Cardiac fibroblast (primary cell): ENCODE results near the gene ZNF501.

Source experiments
- DNase-seq, 2 donors: peaks; one replicate each; pipeline versions ENCODE4 v3.0.0 to v3.0.0-alpha.2; 2010; ENCODE audit warnings: low read depth in 2 of 2
- H3K4me3 ChIP-seq, 2 donors: replicated peaks in 1 of 2; 1 replicate in 1 of 2; 2 replicates in 1 of 2; pipeline ENCODE4 v1.5.1; 2011; ENCODE audit warnings: low read depth in 2 of 2, low read length in 2 of 2, mild to moderate bottlenecking in 2 of 2, moderate library complexity in 1 of 2
- TF ChIP-seq, protein P1 (sequence below): IDR thresholded peaks from one replicate; pipeline ENCODE4 v1.5.1; 2011; ENCODE audit warnings: low read depth, mild to moderate bottlenecking, low read length, inconsistent platforms

Gene ZNF501

DNA sequence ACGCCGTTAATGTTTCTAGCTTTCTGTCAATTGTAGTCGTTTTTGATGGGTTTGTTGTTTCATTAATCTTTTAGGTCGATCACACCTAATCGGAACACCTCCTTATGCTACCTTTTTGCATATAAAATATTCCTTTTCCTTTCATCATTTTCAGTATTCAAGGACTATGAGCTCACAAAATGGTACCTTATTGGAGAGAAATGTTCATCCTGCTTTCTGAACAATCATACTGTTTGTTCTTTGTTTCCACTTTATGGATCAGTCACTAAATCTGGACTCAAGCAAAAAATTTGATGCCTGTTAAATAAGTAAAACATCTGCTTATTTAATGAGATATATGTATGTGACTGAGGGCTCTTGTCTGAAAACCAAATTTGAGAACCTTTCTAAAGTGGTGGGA, 33.3 kb downstream of the ZNF501 start:
- H3K4me3 ChIP-seq, result peak overlapping the region; percentile 87 to 88
- DNase-seq, result peak in 1 of 2 donors; percentile 1
- TF ChIP-seq, protein P1, sequence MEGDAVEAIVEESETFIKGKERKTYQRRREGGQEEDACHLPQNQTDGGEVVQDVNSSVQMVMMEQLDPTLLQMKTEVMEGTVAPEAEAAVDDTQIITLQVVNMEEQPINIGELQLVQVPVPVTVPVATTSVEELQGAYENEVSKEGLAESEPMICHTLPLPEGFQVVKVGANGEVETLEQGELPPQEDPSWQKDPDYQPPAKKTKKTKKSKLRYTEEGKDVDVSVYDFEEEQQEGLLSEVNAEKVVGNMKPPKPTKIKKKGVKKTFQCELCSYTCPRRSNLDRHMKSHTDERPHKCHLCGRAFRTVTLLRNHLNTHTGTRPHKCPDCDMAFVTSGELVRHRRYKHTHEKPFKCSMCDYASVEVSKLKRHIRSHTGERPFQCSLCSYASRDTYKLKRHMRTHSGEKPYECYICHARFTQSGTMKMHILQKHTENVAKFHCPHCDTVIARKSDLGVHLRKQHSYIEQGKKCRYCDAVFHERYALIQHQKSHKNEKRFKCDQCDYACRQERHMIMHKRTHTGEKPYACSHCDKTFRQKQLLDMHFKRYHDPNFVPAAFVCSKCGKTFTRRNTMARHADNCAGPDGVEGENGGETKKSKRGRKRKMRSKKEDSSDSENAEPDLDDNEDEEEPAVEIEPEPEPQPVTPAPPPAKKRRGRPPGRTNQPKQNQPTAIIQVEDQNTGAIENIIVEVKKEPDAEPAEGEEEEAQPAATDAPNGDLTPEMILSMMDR, result no peak

DNA sequence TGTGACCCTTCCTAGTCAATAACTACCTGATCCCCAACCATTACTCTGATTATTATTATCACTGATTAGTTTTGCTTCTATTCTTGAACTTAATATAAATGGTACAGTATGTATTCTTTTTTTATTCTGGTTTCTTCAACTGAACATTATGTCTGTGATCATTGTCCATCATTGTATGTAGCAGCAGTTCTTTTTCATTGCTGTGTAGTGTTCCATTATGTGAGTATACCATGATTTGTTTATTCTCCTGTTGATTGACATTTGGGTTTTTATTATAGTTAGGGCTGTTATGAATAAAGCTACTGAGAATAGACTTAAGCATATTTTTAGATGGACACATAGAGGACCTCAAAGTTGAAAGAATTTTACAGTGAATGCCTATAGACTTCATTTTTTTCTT, 34.8 kb downstream of the ZNF501 start:
- TF ChIP-seq, protein P1, result no peak
- DNase-seq, result no peak

DNA sequence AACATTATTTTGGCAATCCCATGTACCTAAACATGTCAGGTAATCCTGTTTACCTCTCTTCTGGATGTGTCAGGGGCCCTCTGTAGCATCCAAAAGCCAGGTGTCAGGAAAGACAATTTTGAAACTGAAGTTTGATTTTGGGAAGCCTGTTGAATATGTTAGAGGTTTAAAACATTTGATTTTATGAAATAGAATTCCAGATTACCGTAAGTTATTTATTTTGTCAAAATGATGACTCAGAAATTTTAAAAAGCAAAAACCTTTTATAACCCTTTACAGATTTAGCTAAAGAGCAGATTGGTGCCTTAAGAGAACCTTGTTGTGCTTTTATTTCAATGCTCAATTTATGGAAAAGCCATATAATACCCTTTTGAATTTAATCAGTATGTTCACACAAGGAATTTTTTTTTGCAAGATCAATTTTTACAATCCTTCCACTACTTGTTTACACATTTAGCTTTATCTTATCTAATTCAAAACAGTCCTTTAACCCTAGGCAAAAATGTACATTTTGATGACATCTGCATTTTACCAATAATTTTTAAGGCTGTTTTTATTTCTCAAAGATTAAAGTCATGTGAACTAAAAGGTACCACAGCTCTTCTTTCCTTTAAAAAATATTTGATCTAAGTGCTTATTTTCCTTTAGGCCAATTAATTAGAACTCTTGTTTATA, 42.1 kb downstream of the ZNF501 start:
- no peak for DNase-seq
- H3K4me3 ChIP-seq, result no peak overlapping the region
- TF ChIP-seq, protein P1, result no peak

More for the DNA sequence above, 34.8 kb downstream of the ZNF501 start:
- no peak overlapping the region for H3K4me3 ChIP-seq

DNA sequence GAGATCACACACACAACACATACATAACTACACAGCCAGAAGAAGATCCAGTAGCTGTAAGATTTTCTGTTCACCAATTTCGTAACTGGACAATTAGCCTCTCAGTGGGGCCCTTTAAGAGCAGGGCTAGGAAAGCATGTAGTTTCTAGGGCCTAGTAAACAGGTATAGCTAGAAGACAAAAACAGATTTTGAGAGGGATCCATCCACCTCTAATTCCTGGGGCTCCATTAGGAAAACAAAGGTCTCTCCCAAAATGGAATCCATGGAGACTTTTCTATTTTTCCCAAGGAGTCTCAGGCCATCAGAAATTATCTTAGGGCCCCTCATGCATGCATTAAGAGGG, 42.6 kb downstream of the ZNF501 start:
- no peak for DNase-seq

DNA sequence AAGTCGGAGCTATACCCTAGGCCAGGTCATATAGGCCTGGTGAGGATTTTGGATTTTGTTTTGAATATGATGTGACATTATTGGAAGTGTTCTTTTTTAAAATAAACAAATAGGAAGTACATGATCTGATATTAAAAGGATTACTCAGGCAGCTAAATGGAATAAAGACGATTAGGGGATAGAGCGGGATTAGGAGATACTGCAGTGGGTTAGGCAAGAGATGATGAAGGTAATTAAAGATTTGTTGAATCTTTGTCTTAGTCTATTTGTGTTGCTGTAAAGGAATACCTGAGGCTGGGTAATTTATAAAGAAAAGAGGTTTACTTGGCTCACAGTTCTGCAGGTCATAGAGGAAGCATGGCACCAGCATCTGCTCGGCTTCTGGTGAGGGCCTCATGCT, 53.5 kb downstream of the ZNF501 start:
- no peak overlapping the region for H3K4me3 ChIP-seq
- no peak for DNase-seq
- TF ChIP-seq, protein P1, result no peak

More for the DNA sequence above, 42.6 kb downstream of the ZNF501 start:
- H3K4me3 ChIP-seq, result no peak overlapping the region
- TF ChIP-seq, protein P1, result no peak
